AG04450 (cell line): ENCODE results near the gene PIAS2. TPM values are rescaled to one million over a fixed set of nuclear protein-coding genes. Genes with fewer than 3 reads are reported as not detected.

Experiments used
- CTCF ChIA-PET: fragments of 300-600, 350-600 bp; formaldehyde crosslinking; extraction: SDS; loops from one replicate; lab custom pipeline; 2022; ENCODE audit warnings: antibody characterized with exemption, inconsistent platforms; lab: Charles Lee
- POLR2A ChIA-PET: fragments of 350-600 bp; formaldehyde crosslinking; extraction: SDS; loops from one replicate; lab custom pipeline; 2021; ENCODE audit warnings: antibody characterized with exemption, inconsistent platforms; lab: Yijun Ruan, JAX
- DNase-seq: peaks from one replicate; pipeline ENCODE4 v3.0.0-alpha.2; 2011; ENCODE audit warnings: low read depth, low spot score
- H3K27ac ChIP-seq: one replicate; pipeline ENCODE4 v1.5.1; 2012; ENCODE audit warnings: low read depth, low read length, control low read depth
- H3K27me3 ChIP-seq: one replicate; pipeline ENCODE4 v1.6.0; 2012; ENCODE audit warnings: low read length; ENCODE audit not compliant: control insufficient read depth, insufficient read depth
- H3K4me3 ChIP-seq: 2 replicates; pipeline ENCODE4 v1.5.1; 2011; ENCODE audit warnings: mild to moderate bottlenecking, low read depth, low read length, control low read depth
- H3K9me3 ChIP-seq: 2 replicates; pipeline ENCODE4 v1.5.1; 2012; ENCODE audit warnings: low read length; ENCODE audit not compliant: control insufficient read depth, insufficient read depth
- polyA plus RNA-seq: library from polyadenylated mRNA; depleted of rRNA; stranded (reverse); fragments of >200 nt; gene quantifications from 2 replicates; pipeline ENCODE4 v1.2.3, GENCODE V29; 2011
- TF ChIP-seq, protein P1 (sequence below): IDR thresholded peaks from 2 replicates; pipeline ENCODE4 v1.5.1; 2011; ENCODE audit warnings: low read depth, low read length, control low read depth, inconsistent platforms

The PIAS2 gene
- polyA plus RNA-seq, 1 experiment, result 10.1 TPM

DNA sequence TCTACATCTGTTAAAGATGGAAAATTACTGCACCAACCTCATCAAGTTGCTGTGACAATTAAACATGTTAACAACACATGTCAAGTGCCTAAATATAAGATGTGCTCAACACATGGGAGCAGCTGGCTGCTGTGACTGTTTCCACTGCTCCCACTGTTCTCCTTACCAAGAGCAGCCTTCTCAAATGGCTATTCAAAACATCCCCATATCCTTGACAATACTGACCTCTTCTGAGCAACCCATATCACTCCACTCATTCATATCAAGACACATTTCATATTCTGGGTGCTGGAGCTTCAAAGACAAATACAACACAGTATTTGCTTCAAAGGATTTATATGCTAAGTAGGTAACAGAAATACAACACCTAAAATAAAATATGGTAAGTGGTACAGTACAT, 60.3 kb downstream of the PIAS2 start:
- ChIA-PET CTCF (interaction anchor here (0.6 kb wide), 1 partner anchor 9 kb away, joined by 4 read pairs; no protein-coding TSS in a partner anchor), POLR2A (no interaction called here)
- H3K9me3 ChIP-seq, result no peaks in the 10 kb centered on the region
- no peak overlapping the region for H3K27ac ChIP-seq
- H3K4me3 ChIP-seq, result no peak overlapping the region
- no peaks in the 10 kb centered on the region for H3K27me3 ChIP-seq
- DNase-seq, result no peak
- TF ChIP-seq, protein P1, sequence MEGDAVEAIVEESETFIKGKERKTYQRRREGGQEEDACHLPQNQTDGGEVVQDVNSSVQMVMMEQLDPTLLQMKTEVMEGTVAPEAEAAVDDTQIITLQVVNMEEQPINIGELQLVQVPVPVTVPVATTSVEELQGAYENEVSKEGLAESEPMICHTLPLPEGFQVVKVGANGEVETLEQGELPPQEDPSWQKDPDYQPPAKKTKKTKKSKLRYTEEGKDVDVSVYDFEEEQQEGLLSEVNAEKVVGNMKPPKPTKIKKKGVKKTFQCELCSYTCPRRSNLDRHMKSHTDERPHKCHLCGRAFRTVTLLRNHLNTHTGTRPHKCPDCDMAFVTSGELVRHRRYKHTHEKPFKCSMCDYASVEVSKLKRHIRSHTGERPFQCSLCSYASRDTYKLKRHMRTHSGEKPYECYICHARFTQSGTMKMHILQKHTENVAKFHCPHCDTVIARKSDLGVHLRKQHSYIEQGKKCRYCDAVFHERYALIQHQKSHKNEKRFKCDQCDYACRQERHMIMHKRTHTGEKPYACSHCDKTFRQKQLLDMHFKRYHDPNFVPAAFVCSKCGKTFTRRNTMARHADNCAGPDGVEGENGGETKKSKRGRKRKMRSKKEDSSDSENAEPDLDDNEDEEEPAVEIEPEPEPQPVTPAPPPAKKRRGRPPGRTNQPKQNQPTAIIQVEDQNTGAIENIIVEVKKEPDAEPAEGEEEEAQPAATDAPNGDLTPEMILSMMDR, result no peak

DNA sequence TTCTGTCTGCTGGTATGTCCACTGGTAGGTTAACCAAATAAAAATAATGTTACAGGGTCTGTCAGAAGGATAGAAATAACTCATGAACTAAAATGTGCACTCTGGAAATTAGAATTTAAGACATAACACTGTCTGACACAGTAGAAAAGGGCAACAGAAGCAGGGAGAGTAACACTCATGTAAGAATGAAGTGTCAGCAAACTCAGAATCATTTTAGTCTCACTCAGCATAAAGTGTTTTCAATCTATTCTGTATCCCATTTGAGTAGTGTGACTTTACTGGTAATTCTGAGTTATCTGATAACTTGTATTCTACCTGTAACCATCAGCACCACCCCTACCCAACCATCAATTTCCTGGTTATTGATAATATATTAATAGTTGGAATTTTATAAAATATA, 68.3 kb downstream of the PIAS2 start:
- H3K27me3 ChIP-seq, result no peaks in the 10 kb centered on the region
- TF ChIP-seq, protein P1, result no peak
- no peak overlapping the region for H3K4me3 ChIP-seq
- ChIA-PET POLR2A (no interaction called here), CTCF (interaction anchor here (0.7 kb wide), 1 partner anchor 90 kb away, joined by 3 read pairs; no protein-coding TSS in a partner anchor)
- H3K9me3 ChIP-seq, result no peaks in the 10 kb centered on the region
- no peak overlapping the region for H3K27ac ChIP-seq
- DNase-seq, result no peak

DNA sequence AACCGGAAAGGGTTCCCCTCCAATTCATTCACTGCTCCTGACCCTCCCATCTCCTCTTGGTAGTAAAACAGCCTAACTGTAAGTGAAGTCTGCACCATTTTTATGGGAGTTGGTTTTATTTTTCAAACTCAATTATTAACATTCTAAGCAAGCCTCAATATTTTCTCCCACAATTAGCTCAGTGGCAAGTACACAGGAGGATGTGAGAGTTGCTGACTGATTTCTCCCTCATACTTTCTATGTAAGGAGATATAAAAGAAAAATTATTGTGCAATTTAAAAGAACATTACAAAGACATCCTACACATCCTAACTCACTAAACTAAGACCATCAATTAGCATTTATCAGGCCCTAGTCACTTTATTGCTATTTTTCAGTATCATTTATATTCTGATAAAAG, 73.9 kb downstream of the PIAS2 start:
- TF ChIP-seq, protein P1, result no peak
- no peak for DNase-seq
- no peak overlapping the region for H3K27ac ChIP-seq
- ChIA-PET CTCF (interaction anchor here (1.1 kb wide), 1 partner anchor 8 kb away, joined by 3 read pairs; no protein-coding TSS in a partner anchor), POLR2A (no interaction called here)
- no peaks in the 10 kb centered on the region for H3K9me3 ChIP-seq
- H3K4me3 ChIP-seq, result no peak overlapping the region
- no peaks in the 10 kb centered on the region for H3K27me3 ChIP-seq

DNA sequence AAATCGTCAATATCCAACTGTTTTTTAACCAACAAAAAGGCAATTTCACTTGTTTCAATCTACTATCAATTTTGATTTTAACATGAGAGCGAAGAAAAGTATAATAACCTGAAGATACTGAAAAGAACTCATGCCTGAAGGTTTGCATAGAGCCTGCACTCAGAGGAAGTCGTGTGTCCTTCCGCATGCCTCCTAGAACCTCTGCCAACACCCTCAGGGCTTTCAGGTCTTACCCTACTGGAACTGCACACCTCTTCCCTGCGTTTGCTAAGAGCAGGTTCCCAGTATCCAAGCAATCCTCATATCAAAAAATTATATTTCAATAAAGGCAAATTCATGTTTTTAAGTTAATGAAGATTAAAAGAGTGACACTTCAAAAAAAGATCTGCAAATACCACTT, 74.7 kb downstream of the PIAS2 start:
- H3K9me3 ChIP-seq, result no peaks in the 10 kb centered on the region
- ChIA-PET POLR2A (no interaction called here), CTCF (no interaction called here)
- H3K27me3 ChIP-seq, result no peaks in the 10 kb centered on the region
- DNase-seq, result no peak
- TF ChIP-seq, protein P1, result no peak
- no peak overlapping the region for H3K4me3 ChIP-seq
- no peak overlapping the region for H3K27ac ChIP-seq

DNA sequence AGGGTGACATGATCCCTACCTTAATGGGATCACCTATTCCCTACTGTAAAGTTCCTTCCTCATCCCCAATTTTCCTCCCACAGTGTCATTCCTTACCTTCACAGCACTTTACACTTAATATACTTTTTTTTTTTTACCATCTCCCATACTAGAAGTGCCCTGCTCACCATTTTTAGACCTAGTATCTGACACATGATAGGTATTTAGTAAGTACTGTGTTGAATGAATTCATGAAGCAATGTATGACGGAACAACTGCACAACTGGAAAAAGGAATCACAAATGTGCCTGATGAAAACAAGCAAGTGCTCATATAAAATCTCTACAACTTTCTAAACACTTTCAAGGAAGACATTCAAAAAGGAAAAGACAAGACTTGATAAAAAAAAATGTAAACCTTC, 83.4 kb downstream of the PIAS2 start:
- ChIA-PET CTCF (no interaction called here), POLR2A (no interaction called here)
- no peak overlapping the region for H3K4me3 ChIP-seq
- H3K9me3 ChIP-seq, result no peaks in the 10 kb centered on the region
- no peak overlapping the region for H3K27ac ChIP-seq
- TF ChIP-seq, protein P1, result no peak
- no peak for DNase-seq
- H3K27me3 ChIP-seq, result no peaks in the 10 kb centered on the region
